ENCODE measurements around the gene CYB5R2.
A peak's percentile ranks its signal among the peaks of the same experiment; 100 is the strongest.

The CYB5R2 gene

DNA sequence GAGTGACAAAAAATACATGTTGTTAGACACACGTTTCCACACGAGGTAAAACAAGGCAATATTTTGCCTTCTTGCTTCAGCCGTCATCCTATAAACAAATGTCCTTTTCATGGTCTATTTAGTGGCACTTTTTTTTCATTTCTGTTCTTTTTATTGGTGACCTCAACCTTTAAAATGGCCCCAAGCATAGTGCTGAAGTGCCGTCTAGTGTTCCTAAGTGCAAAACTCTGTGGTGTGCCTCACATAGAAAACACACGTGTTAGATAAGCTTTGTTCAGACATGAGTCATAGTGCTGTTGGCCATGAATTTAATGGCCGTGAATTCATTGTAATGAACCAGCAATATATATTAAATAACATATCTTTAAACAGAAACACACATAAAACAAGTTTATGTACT is 17.3 kb upstream of the CYB5R2 start:
- Histone ChIP-seq H4K8ac (ENCODE audit: low read depth, low read length) (no peak overlapping the region), H4K12ac (ENCODE audit: low read depth, low read length) (no peak overlapping the region), H3K4me3 (ENCODE audit: low read depth, low read length) (no peak overlapping the region), H3K23ac (ENCODE audit: low read length) (no peak overlapping the region), H2AK5ac (ENCODE audit: low read length) (no peak overlapping the region), H3K18ac (ENCODE audit: low read length) (no peak overlapping the region), H3K79me2 (ENCODE audit: control insufficient read depth, insufficient read depth, low read length, poor library complexity) (no peaks in the 10 kb centered on the region), H2AFZ (ENCODE audit: insufficient read depth, low read length, poor library complexity) (no peak overlapping the region), H3K14ac (ENCODE audit: low read length) (no peak overlapping the region), H3K27ac (ENCODE audit: low read depth, low read length) (no peak overlapping the region), H3K4me2 (ENCODE audit: low read length) (no peak overlapping the region), H3K4ac (ENCODE audit: low read depth, low read length) (no peak overlapping the region), H4K91ac (ENCODE audit: low read depth, low read length) (no peak overlapping the region), H3K9ac (ENCODE audit: low read length) (no peak overlapping the region), H3K9me3 (ENCODE audit: insufficient read depth, low read depth, low read length) (no peaks in the 10 kb centered on the region), H3K4me1 (ENCODE audit: control insufficient read depth in 1 of 2, insufficient read depth in 2 of 2, low read length in 2 of 2) (peaks cover 0 to 3% of the 10 kb centered on the region in 2 experiments), H3K36me3 (ENCODE audit: control insufficient read depth in 1 of 2, insufficient read depth in 2 of 2, low read length in 2 of 2) (no peaks in the 10 kb centered on the region), H3K27me3 (ENCODE audit: insufficient read depth, low read length) (no peaks in the 10 kb centered on the region), H3K79me1 (ENCODE audit: low read length) (no peaks in the 10 kb centered on the region), H2BK120ac (ENCODE audit: insufficient read depth, low read length, poor library complexity) (no peak overlapping the region), H2BK5ac (ENCODE audit: low read depth, low read length, poor library complexity) (no peak overlapping the region), H2BK12ac (ENCODE audit: low read length) (no peak overlapping the region)
- no CpG with 5 or more reads among the region's 6 CpGs for WGBS (ENCODE audit: extremely low coverage, insufficient coverage, insufficient read length)
- no peak for DNase-seq

GRCh38 chr11:7689239-7689638 is 15.9 kb upstream of the CYB5R2 start:
- DNase-seq, result peak; percentile 54 to 73
- H3K9me3 ChIP-seq (ENCODE audit: insufficient read depth, low read depth, low read length), result no peaks in the 10 kb centered on the region
- H3K79me2 ChIP-seq (ENCODE audit: control insufficient read depth, insufficient read depth, low read length, poor library complexity), result no peaks in the 10 kb centered on the region
- no peak overlapping the region for H3K4me2 ChIP-seq (ENCODE audit: low read length)
- H4K12ac ChIP-seq (ENCODE audit: low read depth, low read length), result no peak overlapping the region
- H2AFZ ChIP-seq (ENCODE audit: insufficient read depth, low read length, poor library complexity), result no peak overlapping the region
- H3K36me3 ChIP-seq (ENCODE audit: control insufficient read depth in 1 of 2, insufficient read depth in 2 of 2, low read length in 2 of 2), result no peaks in the 10 kb centered on the region
- H3K79me1 ChIP-seq (ENCODE audit: low read length), result no peaks in the 10 kb centered on the region
- no peak overlapping the region for H3K27ac ChIP-seq (ENCODE audit: low read depth, low read length)
- no peak overlapping the region for H2BK120ac ChIP-seq (ENCODE audit: insufficient read depth, low read length, poor library complexity)
- H3K27me3 ChIP-seq (ENCODE audit: insufficient read depth, low read length), result no peaks in the 10 kb centered on the region
- no peak overlapping the region for H3K9ac ChIP-seq (ENCODE audit: low read length)
- no peak overlapping the region for H3K4ac ChIP-seq (ENCODE audit: low read depth, low read length)
- H2AK5ac ChIP-seq (ENCODE audit: low read length), result no peak overlapping the region
- no peak overlapping the region for H2BK5ac ChIP-seq (ENCODE audit: low read depth, low read length, poor library complexity)
- H4K8ac ChIP-seq (ENCODE audit: low read depth, low read length), result no peak overlapping the region
- H4K91ac ChIP-seq (ENCODE audit: low read depth, low read length), result no peak overlapping the region
- H3K14ac ChIP-seq (ENCODE audit: low read length), result no peak overlapping the region
- no peak overlapping the region for H3K23ac ChIP-seq (ENCODE audit: low read length)
- whole genome bisulfite sequencing (ENCODE audit: extremely low coverage, insufficient coverage, insufficient read length), result no CpG with 5 or more reads among the region's 4 CpGs
- no peak overlapping the region for H3K18ac ChIP-seq (ENCODE audit: low read length)
- no peak overlapping the region for H3K4me3 ChIP-seq (ENCODE audit: low read depth, low read length)
- H3K4me1 ChIP-seq (ENCODE audit: control insufficient read depth in 1 of 2, insufficient read depth in 2 of 2, low read length in 2 of 2), result peaks cover 0 to 3% of the 10 kb centered on the region in 2 experiments
- H2BK12ac ChIP-seq (ENCODE audit: low read length), result no peak overlapping the region

GRCh38 chr11:7688238-7688826 is 15.0 kb upstream of the CYB5R2 start:
- Histone ChIP-seq H3K4ac (ENCODE audit: low read depth, low read length) (no peak overlapping the region), H4K8ac (ENCODE audit: low read depth, low read length) (no peak overlapping the region), H2BK120ac (ENCODE audit: insufficient read depth, low read length, poor library complexity) (no peak overlapping the region), H3K79me1 (ENCODE audit: low read length) (no peaks in the 10 kb centered on the region), H3K23ac (ENCODE audit: low read length) (no peak overlapping the region), H2AFZ (ENCODE audit: insufficient read depth, low read length, poor library complexity) (no peak overlapping the region), H3K9ac (ENCODE audit: low read length) (no peak overlapping the region), H3K9me3 (ENCODE audit: insufficient read depth, low read depth, low read length) (no peaks in the 10 kb centered on the region), H4K91ac (ENCODE audit: low read depth, low read length) (no peak overlapping the region), H3K79me2 (ENCODE audit: control insufficient read depth, insufficient read depth, low read length, poor library complexity) (no peaks in the 10 kb centered on the region), H3K36me3 (ENCODE audit: control insufficient read depth in 1 of 2, insufficient read depth in 2 of 2, low read length in 2 of 2) (no peaks in the 10 kb centered on the region), H3K4me1 (ENCODE audit: control insufficient read depth in 1 of 2, insufficient read depth in 2 of 2, low read length in 2 of 2) (peaks cover 0 to 3% of the 10 kb centered on the region in 2 experiments), H2BK5ac (ENCODE audit: low read depth, low read length, poor library complexity) (no peak overlapping the region), H3K27ac (ENCODE audit: low read depth, low read length) (no peak overlapping the region), H3K14ac (ENCODE audit: low read length) (no peak overlapping the region), H3K4me3 (ENCODE audit: low read depth, low read length) (no peak overlapping the region), H3K18ac (ENCODE audit: low read length) (no peak overlapping the region), H3K4me2 (ENCODE audit: low read length) (no peak overlapping the region), H4K12ac (ENCODE audit: low read depth, low read length) (no peak overlapping the region), H2BK12ac (ENCODE audit: low read length) (no peak overlapping the region), H2AK5ac (ENCODE audit: low read length) (no peak overlapping the region), H3K27me3 (ENCODE audit: insufficient read depth, low read length) (no peaks in the 10 kb centered on the region)
- WGBS (ENCODE audit: extremely low coverage, insufficient coverage, insufficient read length), result no CpG with 5 or more reads among the region's 4 CpGs
- peak; percentile 31 to 82 for DNase-seq

DNA sequence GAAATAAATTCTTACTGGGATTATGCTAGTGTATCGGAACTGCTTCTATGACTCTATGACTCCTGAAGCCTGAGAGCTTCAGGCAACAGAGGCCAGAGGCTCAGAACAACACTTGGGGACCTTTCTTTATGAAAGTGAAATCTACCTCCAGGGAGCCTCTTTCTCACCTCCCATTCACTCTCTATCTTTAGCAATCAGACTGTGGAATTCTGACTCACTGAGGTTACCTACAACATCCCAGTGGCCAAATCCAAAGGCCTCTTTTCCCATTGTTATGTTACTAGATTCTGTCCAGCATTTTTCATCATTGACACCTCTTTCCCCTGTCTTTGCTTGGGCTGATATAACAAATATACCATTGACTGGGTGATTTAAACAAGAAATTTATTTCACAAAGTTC is 14.1 kb upstream of the CYB5R2 start:
- Histone ChIP-seq H2BK12ac (ENCODE audit: low read length) (no peak overlapping the region), H3K27me3 (ENCODE audit: insufficient read depth, low read length) (no peaks in the 10 kb centered on the region), H3K9ac (ENCODE audit: low read length) (no peak overlapping the region), H4K12ac (ENCODE audit: low read depth, low read length) (no peak overlapping the region), H2AFZ (ENCODE audit: insufficient read depth, low read length, poor library complexity) (no peak overlapping the region), H3K4me3 (ENCODE audit: low read depth, low read length) (no peak overlapping the region), H3K4ac (ENCODE audit: low read depth, low read length) (no peak overlapping the region), H3K36me3 (ENCODE audit: control insufficient read depth in 1 of 2, insufficient read depth in 2 of 2, low read length in 2 of 2) (no peaks in the 10 kb centered on the region), H2BK120ac (ENCODE audit: insufficient read depth, low read length, poor library complexity) (no peak overlapping the region), H3K27ac (ENCODE audit: low read depth, low read length) (no peak overlapping the region), H3K79me2 (ENCODE audit: control insufficient read depth, insufficient read depth, low read length, poor library complexity) (no peaks in the 10 kb centered on the region), H3K79me1 (ENCODE audit: low read length) (no peaks in the 10 kb centered on the region), H4K8ac (ENCODE audit: low read depth, low read length) (no peak overlapping the region), H4K91ac (ENCODE audit: low read depth, low read length) (no peak overlapping the region), H2AK5ac (ENCODE audit: low read length) (no peak overlapping the region), H3K9me3 (ENCODE audit: insufficient read depth, low read depth, low read length) (no peaks in the 10 kb centered on the region), H3K23ac (ENCODE audit: low read length) (no peak overlapping the region), H3K4me1 (ENCODE audit: control insufficient read depth in 1 of 2, insufficient read depth in 2 of 2, low read length in 2 of 2) (peaks cover 0 to 3% of the 10 kb centered on the region in 2 experiments), H3K4me2 (ENCODE audit: low read length) (no peak overlapping the region), H3K18ac (ENCODE audit: low read length) (no peak overlapping the region), H3K14ac (ENCODE audit: low read length) (no peak overlapping the region), H2BK5ac (ENCODE audit: low read depth, low read length, poor library complexity) (no peak overlapping the region)
- DNase-seq, result peak; percentile 51 to 77
- no CpG with 5 or more reads among the region's 1 CpG for WGBS (ENCODE audit: extremely low coverage, insufficient coverage, insufficient read length)
